GM18873 (cell line): ENCODE measurements around the gene MIP.
"Not testable (repeated sequence)": the region's sequence is repeated elsewhere in the genome, so short reads cannot be mapped to it uniquely, and the experiment has no call there.

Experiments
- ATAC-seq: cut with Tn5 transposase; IDR thresholded peaks from one replicate; pipeline ENCODE4 v1.9.1; 2021; ENCODE audit warnings: mild to moderate bottlenecking, moderate library complexity, moderate number of reproducible peaks; ENCODE audit not compliant: unreplicated experiment, low FRiP score

Gene MIP

DNA sequence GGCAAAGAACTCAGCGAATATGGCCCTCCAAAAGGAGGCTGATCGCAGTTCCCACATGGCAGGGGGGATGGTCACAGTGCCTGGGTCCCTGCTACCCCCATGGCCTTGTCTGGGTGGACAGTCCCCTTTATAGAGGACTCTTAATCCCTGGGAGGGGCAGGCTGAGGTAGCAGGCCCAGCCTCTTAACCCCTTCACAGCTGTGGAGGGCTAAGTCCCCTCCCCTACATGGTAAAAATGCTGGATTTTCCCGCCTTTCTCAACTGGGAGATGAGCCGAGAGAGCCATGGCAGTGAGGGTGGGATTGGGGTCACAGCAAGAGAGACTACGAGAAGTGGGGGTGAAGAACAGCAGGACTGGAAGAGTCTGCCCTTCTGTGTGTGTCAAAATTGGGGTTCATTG, at the start of gene MIP:
MIP (minus strand) TSS at position 101 of the 400 bp plus-strand sequence; CDS start at position 57, 44 bp downstream.
- ATAC-seq: no peak

DNA sequence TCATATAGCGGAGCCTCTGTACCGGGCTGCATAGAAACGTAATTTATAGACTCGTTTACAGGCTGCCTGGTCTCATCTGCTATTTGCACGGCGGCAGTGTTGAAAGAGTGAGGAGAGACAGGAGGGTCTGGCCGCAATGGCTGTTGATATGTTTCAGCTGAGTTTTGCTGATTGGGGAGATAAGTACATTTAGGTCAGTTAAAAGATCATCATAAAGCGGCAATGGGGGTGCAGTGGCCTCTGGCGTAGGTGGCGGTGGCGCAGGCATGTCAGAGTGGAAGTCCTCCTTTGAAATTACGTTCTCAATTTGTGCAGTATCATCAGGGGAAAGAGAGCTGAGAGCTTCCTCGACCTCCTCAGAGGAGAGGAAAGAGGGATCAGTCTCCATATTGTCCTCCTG, 45.4 kb upstream of the MIP start:
- ATAC-seq: not testable (repeated sequence)

DNA sequence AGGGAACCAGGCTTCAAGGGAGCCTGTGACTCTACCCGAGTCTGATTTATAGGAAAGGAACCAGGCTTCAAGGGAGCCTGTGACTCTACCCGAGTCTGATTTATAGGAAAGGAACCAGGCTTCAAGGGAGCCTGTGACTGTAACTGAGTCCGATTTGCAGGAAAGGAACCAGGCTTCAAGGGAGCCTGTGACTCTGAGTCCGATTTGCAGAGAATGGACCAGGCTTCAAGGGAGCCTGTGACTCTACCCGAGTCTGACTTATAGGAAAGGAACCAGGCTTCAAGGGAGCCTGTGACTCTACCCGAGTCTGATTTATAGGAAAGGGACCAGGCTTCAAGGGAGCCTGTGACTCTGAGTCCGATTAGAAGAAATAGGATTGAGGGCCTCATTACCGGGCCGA, 45.0 kb upstream of the MIP start:
- ATAC-seq: not testable (repeated sequence)

- ATAC-seq: not testable (repeated sequence)
Measured at GRCh38 chr12:56498126-56498902, 43.9 kb upstream of the MIP start.

DNA sequence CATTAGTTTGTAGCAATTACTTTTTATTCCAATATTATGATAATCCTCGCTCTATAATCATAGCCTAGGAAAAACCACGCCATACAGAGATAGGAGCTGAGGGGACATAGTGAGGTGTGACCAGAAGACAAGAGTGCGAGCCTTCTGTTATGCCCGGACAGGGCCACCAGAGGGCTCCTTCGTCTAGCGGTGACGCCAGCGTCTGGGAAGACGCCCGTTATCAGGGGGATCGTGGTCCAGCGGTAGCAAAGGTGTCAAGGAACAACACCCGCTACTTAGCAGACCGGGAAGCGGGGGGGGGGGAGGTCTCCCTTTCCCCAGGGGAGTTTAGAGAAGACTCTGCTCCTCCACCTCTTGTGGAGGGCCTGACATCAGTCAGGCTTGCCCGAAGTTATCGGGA, 42.2 kb upstream of the MIP start:
- not testable (repeated sequence) for ATAC-seq

DNA sequence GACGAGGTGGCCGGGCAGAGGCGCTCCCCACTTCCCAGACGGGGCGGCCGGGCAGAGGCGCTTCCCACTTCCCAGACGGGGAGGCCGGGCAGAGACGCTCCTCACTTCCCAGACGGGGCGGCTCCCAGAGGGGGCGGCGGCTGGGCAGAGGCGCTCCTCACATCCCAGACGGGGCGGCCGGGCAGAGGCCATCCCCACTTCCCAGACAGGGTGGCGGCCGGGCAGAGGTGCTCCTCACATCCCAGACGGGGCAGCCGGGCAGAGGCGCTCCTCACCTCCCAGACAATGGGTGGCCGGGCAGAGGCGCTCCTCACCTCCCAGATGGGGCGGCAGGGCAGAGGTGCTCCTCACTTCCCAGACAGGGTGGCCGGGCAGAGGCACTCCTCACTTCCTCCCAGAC, 40.0 kb upstream of the MIP start:
- ATAC-seq: not testable (repeated sequence)

- not testable (repeated sequence) for ATAC-seq
Measured at GRCh38 chr12:56494106-56494415, 39.6 kb upstream of the MIP start.

- not testable (repeated sequence) for ATAC-seq
Measured at GRCh38 chr12:56493409-56494105, 39.1 kb upstream of the MIP start.

DNA sequence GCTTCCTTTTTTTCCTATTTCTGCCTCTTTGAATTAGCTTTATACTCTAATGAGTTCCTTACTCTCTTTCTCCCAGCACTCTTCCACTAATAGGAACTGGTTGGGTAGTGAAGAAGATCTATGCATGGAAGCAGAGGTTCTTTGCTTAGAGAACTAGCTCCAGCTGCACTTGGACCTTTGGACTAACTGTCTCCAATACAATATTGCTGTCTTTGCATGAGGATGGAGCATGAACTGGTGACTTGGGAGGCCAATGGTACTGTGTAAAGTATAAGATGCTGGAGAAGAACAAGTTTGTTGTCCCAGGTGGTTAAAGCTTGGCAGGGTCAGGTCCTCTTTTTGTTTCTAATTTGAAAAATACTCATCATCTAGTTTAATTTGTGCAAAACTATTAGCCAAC, 35.9 kb upstream of the MIP start:
- no peak for ATAC-seq

DNA sequence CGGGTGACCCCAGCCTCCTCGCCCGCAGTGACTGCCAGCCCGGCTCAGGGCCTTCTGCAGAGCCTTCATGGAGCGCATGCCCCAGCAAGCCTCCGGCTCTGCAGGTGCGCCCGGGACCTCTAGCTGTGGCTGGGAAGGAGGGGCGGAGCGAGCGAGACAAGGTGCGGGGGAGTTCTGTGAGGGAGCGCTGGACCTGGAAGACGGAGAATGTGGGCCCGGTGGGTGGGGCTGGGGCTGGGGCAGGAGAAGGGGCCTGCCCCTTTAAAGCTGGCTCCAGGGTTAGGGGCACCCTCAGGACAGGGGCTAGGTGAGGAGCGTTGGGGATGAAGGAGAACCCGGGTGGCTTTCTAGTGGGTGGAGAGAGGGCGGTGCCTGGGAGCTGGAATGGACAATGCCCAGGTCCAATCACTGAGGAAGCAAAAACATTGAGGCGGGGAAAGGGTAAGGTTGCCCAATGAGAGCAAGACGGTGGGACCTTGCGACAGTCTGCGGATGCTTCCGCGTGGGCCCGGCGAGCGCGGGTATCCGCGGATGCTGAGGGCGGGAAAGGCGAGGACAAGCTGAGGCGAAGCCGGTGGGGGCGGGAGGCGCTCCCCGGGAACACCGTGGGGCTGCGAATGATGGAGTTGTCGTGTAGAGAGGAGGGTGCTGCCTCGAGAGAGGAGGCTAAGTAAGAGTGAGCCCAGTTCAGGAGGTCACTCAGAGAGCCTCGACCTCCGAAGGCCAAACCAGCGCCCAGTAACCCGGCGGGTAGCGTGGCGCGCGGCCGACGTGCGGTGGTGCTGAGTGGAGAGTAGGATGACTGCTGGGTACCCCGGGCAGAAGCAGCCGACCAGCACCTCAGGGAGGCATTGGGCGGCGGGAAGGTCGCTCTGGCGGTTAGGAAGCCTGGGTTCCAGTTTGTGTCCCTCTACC, 33.8 kb upstream of the MIP start, which contains the start of gene GLS2:
GLS2 (minus strand) TSS at position 121 of the 915 bp plus-strand sequence; CDS start at position 78, 43 bp downstream.
- ATAC-seq: peak; percentile 55

DNA sequence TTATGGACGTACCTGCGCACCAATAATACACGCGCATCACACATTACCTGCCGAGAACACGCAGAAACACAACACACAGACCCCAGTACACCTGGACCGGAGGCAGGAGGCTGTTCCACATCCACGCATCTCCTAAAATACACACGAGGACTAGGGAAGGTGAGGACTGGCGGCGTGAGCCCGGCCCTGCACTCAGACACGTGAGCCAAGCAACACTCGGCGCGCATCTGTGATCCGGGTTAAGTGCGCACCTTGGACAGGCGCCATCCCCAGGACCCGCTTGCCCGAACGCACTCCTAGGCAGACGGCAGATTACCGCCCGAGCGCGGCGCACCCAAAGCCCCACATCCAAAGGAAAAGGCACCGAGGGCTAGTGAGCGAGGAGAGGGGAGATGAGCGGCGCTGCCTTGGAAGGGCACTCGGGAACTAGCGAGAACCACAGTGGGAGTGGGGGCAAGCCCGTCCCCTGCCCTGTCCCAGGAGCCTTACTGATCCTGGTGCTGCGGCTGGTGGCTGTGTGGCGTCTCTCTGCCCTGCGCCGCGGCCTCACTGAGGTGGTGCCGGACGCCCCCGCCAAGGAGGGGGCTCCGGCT, 33.1 kb upstream of the MIP start:
- ATAC-seq: peak; percentile 14

DNA sequence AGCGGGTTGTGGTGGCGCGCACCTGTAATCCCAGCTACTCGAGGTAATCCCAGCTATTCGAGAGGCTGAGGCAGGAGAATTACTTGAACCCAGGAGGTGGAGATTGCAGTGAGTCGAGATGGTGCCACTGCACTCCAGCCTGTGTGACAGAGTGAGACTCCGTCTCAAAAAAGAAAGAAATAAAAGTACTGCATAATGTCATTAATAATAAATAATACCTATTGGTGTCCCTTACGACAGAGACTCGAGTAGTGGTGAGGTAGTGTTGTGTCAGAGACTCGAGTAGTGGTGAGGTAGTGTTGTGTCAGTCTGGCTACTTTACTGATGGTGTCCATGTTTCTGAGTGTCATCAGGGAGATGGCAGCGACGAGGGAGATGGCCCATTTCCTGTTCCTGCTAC, 32.2 kb upstream of the MIP start:
- ATAC-seq: no peak

- no peak for ATAC-seq
Measured at GRCh38 chr12:56484566-56484965, 30.1 kb upstream of the MIP start.

DNA sequence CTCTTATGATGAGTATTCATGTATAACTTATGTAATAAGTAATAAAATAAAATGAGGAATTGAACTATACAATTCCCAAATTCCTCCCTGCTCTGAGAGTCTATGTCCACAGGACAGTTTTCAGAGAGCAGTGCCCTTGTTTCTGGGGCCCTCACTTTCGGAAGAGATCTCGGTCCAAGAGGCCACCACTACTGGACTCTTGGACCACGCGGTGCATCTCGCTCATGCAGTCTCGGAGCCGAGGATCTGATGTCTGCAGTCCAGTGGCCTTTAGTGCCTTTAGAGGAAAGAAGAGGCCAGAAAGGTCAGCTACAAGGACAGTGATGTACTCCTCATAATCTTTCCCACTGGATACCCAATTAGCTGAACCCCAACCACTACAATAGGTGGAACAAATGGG, 25.2 kb upstream of the MIP start:
- ATAC-seq: no peak

DNA sequence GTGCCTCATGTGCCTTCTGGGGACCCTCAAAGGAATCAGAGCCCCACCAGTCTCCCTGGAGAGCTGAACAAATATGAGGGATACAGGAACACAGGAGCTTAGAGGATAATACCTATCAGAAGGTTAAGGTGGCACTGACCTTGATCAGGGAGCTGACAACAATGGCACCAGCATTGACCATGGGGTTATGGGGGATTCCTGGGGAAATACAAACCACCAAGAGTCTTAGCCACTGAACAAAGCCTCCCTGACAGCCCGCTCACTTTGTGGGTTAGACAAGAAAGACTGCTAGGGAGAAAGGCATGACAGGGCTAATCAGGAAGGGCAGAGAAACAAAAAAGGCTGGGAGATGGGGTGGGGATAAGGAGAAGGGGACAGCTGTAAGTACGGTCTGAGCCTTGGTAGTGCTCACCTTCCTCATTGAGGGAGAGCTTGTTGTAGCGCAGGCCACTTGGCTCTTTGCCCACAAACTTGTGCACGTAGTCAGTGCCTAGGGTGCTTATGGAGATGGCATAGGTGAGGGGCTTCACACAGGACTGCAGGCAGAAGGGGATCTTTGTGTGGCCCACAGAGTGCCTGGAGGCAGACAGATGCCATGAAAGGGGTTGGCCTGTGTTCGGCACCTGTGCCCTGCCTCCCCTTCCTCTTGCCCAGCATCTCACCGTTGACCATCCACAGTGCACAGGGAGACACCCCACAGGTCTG, 23.2 kb upstream of the MIP start:
- ATAC-seq: no peak

GRCh38 chr12:56476972-56477432, 22.5 kb upstream of the MIP start:
- no peak for ATAC-seq

GRCh38 chr12:56476143-56476542, 21.7 kb upstream of the MIP start:
- no peak for ATAC-seq

- ATAC-seq: no peak
Measured at GRCh38 chr12:56474389-56474788, 19.9 kb upstream of the MIP start.

DNA sequence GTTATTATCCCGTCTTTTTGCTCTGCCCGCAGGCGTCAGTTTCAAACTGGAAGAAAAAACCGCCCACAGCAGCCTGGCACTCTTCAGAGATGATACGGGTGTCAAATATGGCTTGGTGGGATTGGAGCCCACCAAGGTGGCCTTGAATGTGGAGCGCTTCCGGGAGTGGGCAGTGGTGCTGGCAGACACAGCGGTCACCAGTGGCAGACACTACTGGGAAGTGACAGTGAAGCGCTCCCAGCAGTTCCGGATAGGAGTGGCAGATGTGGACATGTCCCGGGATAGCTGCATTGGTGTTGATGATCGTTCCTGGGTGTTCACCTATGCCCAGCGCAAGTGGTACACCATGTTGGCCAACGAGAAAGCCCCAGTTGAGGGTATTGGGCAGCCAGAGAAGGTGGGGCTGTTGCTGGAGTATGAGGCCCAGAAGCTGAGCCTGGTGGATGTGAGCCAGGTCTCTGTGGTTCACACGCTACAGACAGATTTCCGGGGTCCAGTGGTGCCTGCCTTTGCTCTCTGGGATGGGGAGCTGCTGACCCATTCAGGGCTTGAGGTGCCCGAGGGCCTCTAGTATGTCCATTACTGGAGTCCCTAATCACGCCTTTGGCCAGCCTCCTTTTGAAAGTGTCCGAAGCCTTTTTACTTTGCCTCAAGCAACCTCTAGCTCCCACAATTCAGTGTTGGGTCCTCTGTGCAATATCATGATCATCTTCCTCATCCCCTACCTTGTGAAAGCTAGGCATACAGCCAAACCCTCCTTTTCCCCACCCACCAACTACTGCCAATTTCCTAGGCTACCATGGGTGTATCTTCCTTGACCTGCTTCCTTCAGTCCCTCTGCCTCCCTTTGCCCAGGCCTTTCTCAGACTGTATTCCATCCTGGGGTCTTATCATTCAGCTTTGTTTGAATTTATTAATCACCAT, 14.8 kb upstream of the MIP start:
- no peak for ATAC-seq
